NCI-H748 (cell line): ENCODE measurements around the gene IFITM10.
"Not testable (repeated sequence)": the region's sequence is repeated elsewhere in the genome, so short reads cannot be mapped to it uniquely, and the experiment has no call there.

Experiments
- DNase-seq: peaks from one replicate; lab custom pipeline; 2025; ENCODE audit not compliant: unreplicated experiment; lab: John Stamatoyannopoulos, UW

IFITM10 gene

DNA sequence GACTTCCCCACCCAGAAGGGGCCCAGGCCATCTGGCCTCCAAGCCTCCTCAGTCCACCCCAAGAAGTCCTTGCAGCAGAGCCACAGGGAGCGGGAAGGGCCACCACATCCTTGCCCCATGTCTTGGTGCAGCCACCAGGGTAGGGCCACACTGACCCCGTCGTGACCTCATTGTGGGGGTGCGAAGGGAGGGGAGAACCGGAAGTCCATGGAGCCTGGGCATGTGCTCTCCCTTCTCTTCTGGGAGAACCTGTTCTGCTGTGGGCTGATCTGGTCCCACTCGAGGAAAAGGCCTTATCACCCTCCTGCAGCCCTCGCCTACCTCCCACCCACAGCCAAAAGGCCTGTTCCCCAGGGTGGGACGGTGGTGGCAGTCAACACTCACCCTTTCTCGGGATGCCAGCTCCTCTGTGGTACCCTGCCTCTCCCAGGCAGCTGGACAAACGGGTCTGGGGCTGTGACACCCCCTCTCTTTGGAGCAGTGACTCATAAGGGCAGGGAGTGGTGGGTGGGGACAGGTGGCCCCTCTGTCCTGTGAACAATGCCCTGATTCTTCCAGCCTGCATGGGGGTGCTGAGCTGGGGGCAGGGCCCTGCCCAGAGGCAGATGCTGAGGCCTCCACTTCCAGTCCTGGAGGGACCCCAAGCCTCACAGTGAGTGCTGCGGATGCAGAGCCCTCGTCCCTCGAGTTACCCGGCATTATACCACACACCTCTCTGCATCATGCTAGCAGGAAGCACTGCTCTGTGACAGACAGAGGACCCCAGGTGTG lies 27.9 kb upstream of the IFITM10 start:
- DNase-seq: no peak

DNA sequence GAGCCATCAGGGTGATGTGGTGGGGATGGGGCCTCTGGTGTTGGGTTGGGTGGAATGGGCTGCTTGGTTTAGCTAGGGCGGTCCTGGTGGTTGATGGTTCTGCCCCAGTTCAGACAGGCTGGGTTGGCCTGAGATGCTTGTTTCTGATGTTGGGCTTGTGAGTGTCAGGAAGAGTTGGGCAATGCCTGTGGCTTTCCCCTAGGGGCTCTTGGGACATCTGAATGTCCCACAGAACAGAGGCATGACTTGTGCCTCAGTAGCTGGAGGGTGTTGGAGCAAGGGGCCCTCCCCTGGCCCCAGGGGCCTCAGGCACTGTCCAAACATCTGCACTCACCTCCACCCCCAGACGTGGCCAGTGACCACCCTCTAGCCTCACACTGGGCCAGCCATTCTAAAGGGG lies 27.3 kb upstream of the IFITM10 start:
- DNase-seq: no peak

DNA sequence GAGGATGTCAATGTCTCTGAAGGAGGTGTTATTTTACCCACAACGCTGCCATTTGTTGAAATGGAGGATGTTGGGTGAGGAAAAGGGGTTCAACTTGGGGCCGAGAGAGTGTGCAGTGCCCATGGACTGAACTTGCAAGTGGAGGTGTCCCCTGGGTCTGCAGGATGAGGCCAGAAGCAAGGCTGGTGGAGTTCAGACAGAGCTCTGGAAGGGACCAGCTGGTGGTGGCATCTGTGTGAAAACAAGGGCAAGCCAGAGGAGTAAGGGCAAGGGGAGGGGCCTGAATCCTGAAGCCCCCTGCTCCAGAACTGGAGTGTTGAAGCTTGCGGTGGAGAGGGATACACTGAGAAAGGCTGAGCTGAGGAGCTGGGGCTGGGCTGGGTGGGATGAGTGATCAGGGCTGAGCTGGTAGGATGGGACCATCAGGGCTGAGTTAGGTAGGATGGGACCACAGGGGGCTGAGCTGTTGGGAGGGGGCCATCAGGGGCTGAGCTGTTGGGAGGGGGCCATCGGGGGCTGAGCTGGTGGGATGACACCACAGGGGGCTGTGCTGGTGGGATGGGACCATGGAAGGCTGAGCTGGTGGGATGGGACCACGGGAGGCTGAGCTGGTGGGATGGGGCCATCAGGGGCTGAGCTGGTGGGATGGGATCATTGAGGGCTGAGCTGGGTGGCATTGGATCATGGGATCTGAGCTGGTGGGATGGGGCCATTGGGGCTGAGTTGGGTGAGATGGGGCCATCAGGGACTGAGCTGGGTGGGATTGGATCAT lies 26.7 kb upstream of the IFITM10 start:
- no peak for DNase-seq

DNA sequence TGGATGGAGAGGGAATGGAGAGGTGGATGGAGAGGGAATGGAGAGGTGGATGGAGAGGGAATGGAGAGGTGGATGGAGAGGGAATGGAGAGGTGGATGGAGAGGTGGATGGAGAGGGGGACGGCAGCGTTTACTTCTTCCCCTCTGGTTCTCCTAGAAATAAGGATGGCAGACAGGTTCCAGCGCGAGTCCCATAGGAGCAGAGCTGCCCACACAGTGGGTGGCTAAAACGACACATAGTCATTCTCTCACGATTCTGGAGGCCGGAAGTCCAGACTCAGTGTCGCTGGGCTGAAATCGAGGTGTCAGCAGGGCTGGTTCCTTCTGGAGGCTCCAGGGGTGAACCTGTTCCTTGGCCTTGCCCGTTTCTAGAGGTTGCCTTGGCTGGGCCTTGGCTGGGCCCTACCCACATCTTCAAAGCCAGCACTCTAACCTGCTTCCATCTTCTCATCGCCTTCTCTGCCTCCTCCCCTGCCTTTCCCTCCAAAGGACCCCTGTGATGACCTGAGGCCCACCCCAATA lies 26.0 kb upstream of the IFITM10 start:
- no peak for DNase-seq

DNA sequence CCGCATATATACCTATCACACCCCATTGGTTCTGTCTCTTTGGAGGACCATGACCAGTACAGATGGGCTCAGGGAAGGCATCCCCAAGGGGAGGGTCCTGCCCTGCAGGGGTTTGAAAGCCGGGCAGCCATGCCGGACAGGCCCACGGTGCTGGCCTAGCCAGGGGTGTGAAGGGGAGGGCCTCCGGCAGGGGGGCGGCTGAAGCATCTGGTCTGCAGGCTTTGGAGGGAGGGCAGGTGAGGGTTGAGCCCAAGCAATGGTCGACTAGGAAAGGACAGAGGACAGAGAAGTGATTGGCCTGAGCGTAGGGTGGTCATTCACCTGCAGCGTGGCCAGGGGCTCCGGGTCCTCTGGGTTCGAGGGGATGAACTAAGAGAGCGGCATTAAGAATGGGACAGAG lies 24.5 kb upstream of the IFITM10 start:
- DNase-seq: no peak

DNA sequence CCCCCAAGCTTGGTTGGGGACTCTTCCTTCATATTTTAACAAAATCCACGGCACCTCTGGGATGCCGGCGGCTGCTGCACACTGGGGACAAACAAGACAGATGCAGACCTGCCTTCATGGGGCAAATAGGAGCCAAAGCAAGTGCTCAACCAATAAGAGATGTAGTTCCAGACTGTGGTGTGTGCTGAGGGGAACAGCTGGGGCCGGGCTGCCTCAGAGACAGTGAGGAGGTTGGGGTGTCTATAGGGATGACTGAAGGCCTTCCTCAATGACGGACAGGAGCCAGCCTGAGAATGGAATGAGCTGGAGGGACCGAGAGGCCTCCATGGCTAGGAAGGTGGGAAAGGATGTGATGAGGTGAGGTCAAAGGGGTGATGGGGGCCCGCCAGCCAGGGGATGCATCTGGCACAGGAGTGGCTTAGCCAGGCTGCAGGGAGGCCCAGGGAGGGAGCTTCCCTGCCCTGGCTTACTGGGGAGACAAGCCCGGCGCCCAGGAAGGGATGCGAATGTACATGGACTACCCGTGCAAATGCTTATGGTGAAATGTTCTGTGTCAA lies 23.7 kb upstream of the IFITM10 start:
- no peak for DNase-seq

DNA sequence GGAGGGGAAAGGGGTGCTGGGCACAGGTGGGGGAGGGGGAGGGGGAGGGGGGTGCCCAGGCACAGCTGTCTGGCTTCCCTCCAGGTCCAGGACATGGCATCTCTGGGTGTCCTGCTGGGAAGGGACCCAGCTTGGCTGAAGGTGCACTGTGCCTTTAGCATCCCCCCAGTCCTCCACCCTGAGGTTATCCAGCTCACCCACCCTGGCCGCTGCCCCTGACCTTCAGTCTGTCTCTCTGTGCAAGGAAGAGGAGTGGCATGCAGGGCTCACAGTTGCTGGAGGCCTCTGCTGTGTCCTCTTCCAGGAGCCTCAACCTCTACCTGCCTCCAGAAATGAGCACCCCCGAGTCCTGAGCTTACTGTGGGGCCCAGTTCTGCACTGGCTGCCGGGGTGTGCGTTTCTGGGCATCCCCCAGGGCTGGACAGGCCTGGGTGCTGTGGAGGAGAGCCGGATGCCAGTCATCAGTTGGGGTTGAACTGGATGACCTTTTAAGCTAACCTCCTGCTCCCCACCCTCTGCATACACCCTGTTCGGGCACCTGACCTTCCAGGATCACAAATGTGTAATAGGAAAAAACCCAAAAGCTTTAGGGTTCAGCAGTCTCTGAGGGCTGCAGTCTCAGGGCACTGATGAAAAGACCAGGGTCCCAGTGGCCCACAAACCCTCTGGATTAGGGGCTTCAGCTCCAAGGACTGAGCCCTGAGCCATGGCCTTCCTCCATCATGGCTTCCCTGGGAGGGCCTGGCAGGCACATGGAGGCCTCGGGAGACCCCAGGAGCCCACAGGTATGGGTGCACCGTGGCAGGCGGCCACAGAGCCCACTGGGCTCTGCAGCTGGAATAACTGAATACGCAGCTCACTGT lies 23.0 kb upstream of the IFITM10 start:
- DNase-seq: no peak

DNA sequence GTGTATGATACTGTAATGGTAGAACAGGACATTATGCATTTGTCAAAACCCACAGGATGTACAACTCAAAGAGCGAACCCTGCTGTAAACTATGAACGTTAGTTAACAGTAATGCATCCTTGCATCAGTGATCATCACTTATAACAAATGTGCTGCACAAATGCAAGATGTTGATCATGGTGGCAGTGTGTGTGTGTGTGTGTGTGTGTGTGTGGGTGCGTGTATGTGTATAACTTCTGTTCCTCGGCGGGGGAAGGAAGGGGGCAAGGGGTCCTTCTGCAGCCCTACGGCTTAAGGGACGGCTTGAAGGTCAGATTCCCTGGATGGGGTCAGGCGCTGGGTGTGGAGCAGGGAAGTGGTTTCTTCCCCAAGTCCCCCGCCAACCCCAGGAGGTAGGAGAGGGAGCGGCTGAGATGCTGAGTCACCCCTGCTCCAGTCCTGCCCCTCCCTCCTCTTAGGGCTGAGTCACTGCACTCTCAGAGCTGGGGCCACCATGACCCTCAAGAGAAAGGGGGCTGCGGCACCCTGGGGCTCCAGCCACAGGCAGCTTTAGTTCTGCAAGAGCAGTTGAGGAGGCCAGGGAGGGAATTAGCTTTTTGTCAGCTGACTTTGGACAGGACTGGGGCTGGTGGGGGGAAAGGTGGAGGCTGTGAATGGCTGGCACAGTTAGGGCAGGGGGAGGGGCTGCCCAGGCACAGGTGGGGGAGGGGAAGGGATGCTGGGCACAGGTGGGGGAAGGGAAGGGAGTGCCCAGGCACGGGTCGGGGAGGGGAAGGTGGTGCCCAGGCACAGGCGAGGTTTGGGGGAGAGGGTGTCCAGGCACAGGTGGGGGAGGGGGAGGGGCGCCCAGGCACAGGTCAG lies 22.1 kb upstream of the IFITM10 start:
- peak; percentile 34 for DNase-seq

DNA sequence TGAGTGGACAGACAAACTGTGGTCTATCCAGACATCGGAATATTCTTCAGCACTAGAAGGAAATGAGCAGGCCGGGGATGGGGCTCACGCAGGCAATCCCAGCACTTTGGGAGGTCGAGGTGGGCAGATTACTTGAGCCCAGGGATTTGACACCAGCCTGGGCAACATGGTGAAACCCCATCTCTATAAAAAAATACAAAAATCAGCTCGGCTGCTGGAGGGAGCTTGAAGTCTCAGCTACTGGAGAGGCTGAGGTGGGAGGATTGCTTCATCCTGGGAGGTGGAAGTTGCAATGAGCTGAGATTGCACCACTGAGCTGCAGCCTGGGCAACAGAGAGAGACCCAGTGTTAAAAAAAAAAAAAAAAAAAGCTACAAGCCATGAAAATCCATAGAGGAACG lies 21.3 kb upstream of the IFITM10 start:
- DNase-seq: no peak

DNA sequence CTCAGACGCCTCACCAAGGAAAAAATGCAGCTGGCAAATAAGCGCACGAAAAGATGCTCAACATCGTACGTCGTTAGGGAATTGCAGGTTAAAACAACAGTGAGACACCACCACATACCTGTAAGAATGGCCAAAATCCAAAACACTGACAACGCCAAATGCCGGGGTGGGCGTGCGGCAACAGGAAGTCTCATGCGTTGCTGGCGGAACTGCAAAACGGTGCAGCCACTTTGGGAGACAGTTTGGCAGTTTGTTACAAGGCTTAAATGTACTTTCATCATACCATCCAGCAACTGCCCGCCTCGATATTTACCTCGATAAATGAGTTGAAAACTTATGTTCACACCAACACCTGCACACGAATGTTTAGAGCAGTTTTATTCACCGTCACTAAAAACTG lies 20.9 kb upstream of the IFITM10 start:
- no peak for DNase-seq

DNA sequence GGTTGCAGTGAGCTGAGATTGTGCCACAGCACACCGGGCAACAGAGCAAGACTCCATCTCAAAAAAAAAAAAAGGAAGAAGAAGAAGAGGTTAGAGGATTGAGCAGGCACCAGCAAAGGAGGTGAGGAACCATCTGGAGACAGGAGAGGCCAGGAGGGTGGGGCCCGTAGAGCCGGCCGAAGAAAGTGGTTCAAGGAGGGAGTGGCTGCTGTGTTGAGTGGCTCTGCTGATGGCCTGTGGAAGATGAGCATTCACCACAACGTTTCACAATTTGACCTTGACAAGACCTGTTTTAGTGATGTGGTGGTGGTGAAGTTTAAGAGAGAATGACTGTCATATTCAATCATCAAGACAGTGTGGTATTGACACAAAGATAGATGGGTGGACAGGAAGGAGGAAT lies 20.1 kb upstream of the IFITM10 start:
- no peak for DNase-seq

DNA sequence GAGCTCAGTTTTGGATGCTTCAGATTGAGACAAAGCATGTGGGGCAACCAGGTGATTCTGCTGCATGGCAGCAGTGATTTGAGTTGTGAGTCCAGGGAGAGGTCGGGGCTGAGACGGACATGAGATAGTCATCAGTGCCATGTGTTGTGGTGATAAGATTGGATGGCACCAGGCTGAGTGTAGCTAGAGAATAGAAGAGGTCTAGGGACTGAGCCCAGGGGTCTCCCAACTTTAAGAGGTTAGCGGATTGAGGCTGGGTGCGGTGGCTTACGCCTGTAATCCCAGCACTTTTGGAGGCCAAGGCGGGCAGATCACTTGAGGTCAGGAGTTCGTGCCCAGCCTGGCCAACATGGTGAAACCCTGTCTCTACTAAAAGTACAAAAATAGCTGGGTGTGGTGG lies 19.7 kb upstream of the IFITM10 start:
- no peak for DNase-seq

DNA sequence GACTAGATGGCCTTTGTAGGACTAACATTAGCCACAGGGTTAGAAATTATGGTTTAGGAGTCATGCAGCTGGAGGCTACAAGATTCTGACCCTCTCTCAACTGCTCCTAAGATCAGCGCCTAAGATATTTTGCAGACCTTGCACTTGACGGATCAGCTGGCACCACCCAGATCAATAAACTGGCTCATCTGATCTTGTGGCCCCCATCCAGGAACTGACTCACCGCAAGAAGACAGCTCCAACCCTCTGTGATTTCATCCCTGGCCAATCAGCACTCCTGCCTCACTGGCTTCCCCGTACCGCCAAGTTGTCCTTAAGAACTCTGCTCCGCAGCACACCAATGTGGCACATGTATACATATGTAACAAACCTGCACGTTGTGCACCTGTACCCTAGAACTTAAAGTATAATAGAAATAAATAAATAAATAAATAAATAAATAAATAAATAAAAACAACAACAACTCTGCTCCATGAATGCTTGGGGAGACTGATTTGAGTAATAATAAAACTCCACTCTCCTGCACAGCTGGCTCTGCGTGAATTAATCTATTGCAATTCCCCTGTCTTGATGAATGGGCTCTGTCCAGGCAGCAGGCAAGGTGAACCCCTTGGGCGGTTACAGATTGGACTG lies 19.0 kb upstream of the IFITM10 start:
- DNase-seq: not testable (repeated sequence)

DNA sequence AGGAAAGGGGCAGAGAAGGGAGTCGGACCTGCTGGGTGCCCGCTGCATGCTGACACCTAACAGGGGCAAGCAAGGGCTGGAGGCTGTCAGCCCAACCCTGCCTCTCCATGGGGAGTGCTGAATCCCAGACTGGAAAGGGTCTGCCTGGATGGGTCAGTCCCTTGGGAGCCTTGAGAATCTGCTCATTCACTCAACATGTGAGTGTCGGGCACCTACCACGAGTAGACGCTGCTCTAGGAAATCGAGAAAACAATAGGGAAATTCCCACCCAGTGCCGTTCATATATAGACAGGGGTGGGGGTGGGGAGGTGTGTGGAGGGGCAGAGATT lies 17.7 kb upstream of the IFITM10 start:
- DNase-seq: no peak

DNA sequence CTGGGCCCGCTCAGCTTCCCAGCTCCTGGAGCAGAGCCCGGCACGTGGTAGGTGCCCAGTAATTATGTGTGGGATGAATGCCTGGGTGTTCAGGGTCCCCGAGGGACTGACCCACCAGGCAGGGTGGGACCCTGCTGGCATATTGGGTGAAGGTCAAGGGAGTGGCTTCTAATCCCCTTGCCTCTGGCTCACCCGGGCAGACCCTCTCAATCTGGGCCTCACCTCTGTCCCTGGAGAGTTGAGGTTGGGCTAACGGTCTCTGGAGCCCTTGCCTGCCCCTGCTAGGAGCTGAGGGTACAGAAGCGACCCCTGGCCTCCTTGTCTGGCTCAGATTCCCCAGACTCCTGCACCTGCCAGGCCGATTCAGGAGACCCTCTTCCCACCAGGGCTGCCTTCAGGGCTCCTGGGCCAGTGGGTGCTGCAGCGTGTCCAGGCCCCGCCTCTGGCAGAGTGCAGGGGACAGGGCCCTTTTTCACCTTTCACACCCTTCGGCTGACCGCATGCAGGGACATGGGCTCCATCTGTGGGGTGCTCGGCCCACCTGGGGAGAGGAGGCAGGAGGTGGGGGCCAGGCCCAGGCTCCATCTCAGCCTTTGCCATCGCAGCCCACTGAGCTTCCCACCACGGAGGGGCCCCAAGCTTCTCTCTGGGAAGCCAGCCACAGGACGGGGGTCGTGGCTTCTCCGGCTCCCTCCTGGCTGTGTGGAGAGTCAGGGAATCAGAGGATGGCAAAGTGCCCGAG lies 17.2 kb upstream of the IFITM10 start:
- DNase-seq: no peak

DNA sequence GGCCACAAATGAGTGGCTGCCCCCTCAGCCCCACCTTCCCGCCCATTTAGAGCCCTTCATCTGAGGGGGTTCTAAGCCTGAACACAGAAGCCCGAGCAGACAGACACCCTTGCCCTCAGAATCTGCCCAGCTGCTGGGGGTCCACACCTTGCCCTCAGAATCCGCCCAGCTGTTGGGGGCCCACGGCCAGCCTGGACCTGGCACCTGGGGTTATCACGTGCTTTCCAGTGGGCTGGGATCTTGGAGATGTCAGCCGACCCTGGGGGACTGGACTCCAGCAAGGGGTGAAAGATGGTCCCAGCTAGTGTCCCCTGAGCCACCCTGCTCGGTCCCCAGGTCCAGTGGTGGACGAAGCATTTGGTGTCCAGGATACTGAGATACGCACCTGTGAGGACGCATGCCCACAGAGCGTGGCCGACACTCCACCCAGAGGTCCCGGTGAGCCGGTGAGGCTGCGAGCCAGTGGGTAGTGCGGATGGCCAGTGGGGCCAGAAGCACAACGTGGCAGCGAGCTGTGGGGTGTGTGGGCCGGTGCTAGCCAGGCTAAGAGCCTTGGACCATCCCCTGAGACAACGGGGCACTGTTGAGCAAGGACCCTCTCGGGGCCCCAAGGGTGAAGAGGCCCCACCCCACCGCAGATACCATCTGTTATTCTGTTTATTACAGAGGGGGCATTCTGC lies 16.5 kb upstream of the IFITM10 start:
- no peak for DNase-seq

DNA sequence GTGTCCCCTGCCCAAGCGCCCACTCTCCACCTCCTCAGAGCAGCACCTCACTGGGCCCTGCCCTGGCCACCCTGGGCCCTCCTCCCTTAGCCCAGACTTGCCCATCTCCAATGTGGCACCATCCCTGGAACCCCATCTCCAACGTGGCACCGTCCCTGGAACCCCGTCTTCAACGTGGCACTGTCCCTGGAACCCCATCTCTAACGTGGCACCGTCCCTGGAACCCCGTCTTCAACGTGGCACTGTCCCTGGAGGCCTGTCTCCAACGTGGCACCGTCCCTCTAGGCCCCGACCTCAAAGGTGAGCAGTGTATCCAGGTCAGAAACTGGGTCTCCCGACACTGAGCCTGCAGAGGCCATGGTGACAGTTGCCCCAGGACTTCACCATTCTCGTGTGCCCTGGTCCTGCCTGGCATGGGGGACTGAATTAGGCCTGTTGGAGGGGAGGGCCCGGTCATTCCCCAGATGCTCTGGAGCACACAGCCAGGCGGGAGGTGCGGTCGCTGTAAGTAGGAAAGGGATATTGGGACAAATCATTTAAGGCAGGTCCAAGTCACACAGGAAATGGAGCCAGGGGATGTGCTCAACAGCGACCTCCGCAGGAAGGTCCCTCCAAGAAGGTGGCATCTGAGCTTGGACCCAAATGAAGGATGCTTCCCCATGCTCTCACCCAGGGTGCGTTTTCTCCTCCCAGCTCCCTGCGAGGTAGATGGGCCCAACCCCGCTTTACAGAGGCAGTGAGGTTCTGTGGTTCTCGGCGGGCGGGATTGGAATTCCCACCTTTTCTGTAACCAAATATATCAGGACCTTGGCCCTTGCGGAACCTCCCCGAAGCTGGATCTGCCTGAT lies 15.7 kb upstream of the IFITM10 start:
- no peak for DNase-seq
